ENCODE results near the gene ASXL1.

ASXL1 gene

GRCh38 chr20:32446301-32447100, 88.4 kb downstream of the ASXL1 start:
- peaks cover 1% of the 10 kb centered on the region for H3K36me3 Mint-ChIP-seq
- no peak overlapping the region for H3K4me3 Mint-ChIP-seq
- H3K27me3 Mint-ChIP-seq, result no peaks in the 10 kb centered on the region
- peak overlapping the region; percentile 11 for H3K27ac Mint-ChIP-seq
- H3K4me1 Mint-ChIP-seq, result peaks cover 34% of the 10 kb centered on the region
- no peaks in the 10 kb centered on the region for H3K9me3 Mint-ChIP-seq

GRCh38 chr20:32447136-32448027, 89.3 kb downstream of the ASXL1 start:
- no peak overlapping the region for H3K4me3 Mint-ChIP-seq
- peaks cover 1% of the 10 kb centered on the region for H3K36me3 Mint-ChIP-seq
- peak overlapping the region; percentile 84 for H3K27ac Mint-ChIP-seq

GRCh38 chr20:32448306-32449056, 90.3 kb downstream of the ASXL1 start:
- H3K27me3 Mint-ChIP-seq, result no peaks in the 10 kb centered on the region
- H3K9me3 Mint-ChIP-seq, result no peaks in the 10 kb centered on the region
- peaks cover 1% of the 10 kb centered on the region for H3K36me3 Mint-ChIP-seq
- peak overlapping the region; percentile 84 for H3K27ac Mint-ChIP-seq
- H3K4me3 Mint-ChIP-seq, result no peak overlapping the region
- H3K4me1 Mint-ChIP-seq, result peaks cover 24% of the 10 kb centered on the region

More at GRCh38 chr20:32447136-32448027, 89.3 kb downstream of the ASXL1 start:
- Mint-ChIP-seq H3K4me1 (peaks cover 33% of the 10 kb centered on the region), H3K9me3 (no peaks in the 10 kb centered on the region), H3K27me3 (no peaks in the 10 kb centered on the region)

GRCh38 chr20:32449057-32449889, 91.1 kb downstream of the ASXL1 start:
- Mint-ChIP-seq H3K9me3 (no peaks in the 10 kb centered on the region), H3K36me3 (peaks cover 1% of the 10 kb centered on the region)

GRCh38 chr20:32449890-32450401, 91.8 kb downstream of the ASXL1 start:
- no peaks in the 10 kb centered on the region for H3K27me3 Mint-ChIP-seq
- peak overlapping the region; percentile 57 for H3K27ac Mint-ChIP-seq
- H3K4me1 Mint-ChIP-seq, result peaks cover 17% of the 10 kb centered on the region
- H3K4me3 Mint-ChIP-seq, result no peak overlapping the region
- peaks cover 1% of the 10 kb centered on the region for H3K36me3 Mint-ChIP-seq
- H3K9me3 Mint-ChIP-seq, result no peaks in the 10 kb centered on the region

More at GRCh38 chr20:32449057-32449889, 91.1 kb downstream of the ASXL1 start:
- Mint-ChIP-seq H3K4me3 (no peak overlapping the region), H3K27ac (peak overlapping the region; percentile 80), H3K27me3 (no peaks in the 10 kb centered on the region), H3K4me1 (peaks cover 18% of the 10 kb centered on the region)

GRCh38 chr20:32450484-32451061, 92.4 kb downstream of the ASXL1 start:
- Mint-ChIP-seq H3K4me3 (no peak overlapping the region), H3K27ac (peak overlapping the region; percentile 57), H3K36me3 (peaks cover 1% of the 10 kb centered on the region), H3K9me3 (no peaks in the 10 kb centered on the region), H3K27me3 (no peaks in the 10 kb centered on the region), H3K4me1 (peaks cover 10% of the 10 kb centered on the region)

GRCh38 chr20:32451340-32451681, 93.2 kb downstream of the ASXL1 start:
- H3K27ac Mint-ChIP-seq, result peak overlapping the region; percentile 59
- no peak overlapping the region for H3K4me3 Mint-ChIP-seq
- H3K9me3 Mint-ChIP-seq, result no peaks in the 10 kb centered on the region
- no peaks in the 10 kb centered on the region for H3K27me3 Mint-ChIP-seq
- peaks cover 1% of the 10 kb centered on the region for H3K36me3 Mint-ChIP-seq
- H3K4me1 Mint-ChIP-seq, result peaks cover 10% of the 10 kb centered on the region

GRCh38 chr20:32451682-32452461, 93.7 kb downstream of the ASXL1 start:
- Mint-ChIP-seq H3K4me1 (peaks cover 7% of the 10 kb centered on the region), H3K9me3 (no peaks in the 10 kb centered on the region), H3K27ac (peak overlapping the region; percentile 35), H3K27me3 (no peaks in the 10 kb centered on the region), H3K36me3 (peaks cover 1% of the 10 kb centered on the region), H3K4me3 (no peak overlapping the region)

- Mint-ChIP-seq H3K36me3 (no peaks in the 10 kb centered on the region), H3K4me1 (peaks cover 4% of the 10 kb centered on the region), H3K4me3 (no peak overlapping the region), H3K27ac (no peak overlapping the region), H3K27me3 (no peaks in the 10 kb centered on the region), H3K9me3 (no peaks in the 10 kb centered on the region)
These were observed 94.8 kb downstream of the ASXL1 start for GRCh38 chr20:32452776-32453466.

- H3K27me3 Mint-ChIP-seq, result no peaks in the 10 kb centered on the region
- no peaks in the 10 kb centered on the region for H3K9me3 Mint-ChIP-seq
- no peak overlapping the region for H3K27ac Mint-ChIP-seq
- H3K4me3 Mint-ChIP-seq, result no peak overlapping the region
- H3K4me1 Mint-ChIP-seq, result peaks cover 11% of the 10 kb centered on the region
- H3K36me3 Mint-ChIP-seq, result no peaks in the 10 kb centered on the region
These were observed 95.5 kb downstream of the ASXL1 start for GRCh38 chr20:32453467-32454163.

- Mint-ChIP-seq H3K4me3 (no peak overlapping the region), H3K4me1 (peaks cover 12% of the 10 kb centered on the region), H3K36me3 (no peaks in the 10 kb centered on the region), H3K9me3 (no peaks in the 10 kb centered on the region), H3K27me3 (no peaks in the 10 kb centered on the region), H3K27ac (peak overlapping the region; percentile 83)
These were observed 96.3 kb downstream of the ASXL1 start for GRCh38 chr20:32454164-32455145.

Data from activated naive CD4-positive, alpha-beta T cell treated with anti-CD3 and anti-CD28 coated beads, Interleukin-2, amount 50 U/mL, for 24 hours (primary cell).